Mesenchymal stem cell (in vitro differentiated cells and primary cell): ENCODE measurements around the gene NDE1.
"Not testable (repeated sequence)": the region's sequence is repeated elsewhere in the genome, so short reads cannot be mapped to it uniquely, and the experiment has no call there.

Experiments
- DNase-seq: peaks from one replicate; pipeline ENCODE4 v3.0.0-alpha.2; 2013
- H2AFZ ChIP-seq: one replicate; pipeline ENCODE4 v1.6.1; 2013; ENCODE audit warnings: low read depth, mild to moderate bottlenecking, control low read depth, inconsistent platforms, low read length, moderate library complexity
- H2AK5ac ChIP-seq: 2 replicates; pipeline ENCODE4 v1.6.1; 2013; ENCODE audit warnings: low read length, moderate library complexity, mild to moderate bottlenecking, inconsistent platforms; ENCODE audit not compliant: severe bottlenecking
- H2BK120ac ChIP-seq: one replicate; pipeline ENCODE4 v1.6.1; 2013; ENCODE audit warnings: low read depth, mild to moderate bottlenecking, inconsistent platforms, low read length, moderate library complexity
- H2BK12ac ChIP-seq, 2 experiments: one replicate each; pipeline ENCODE4 v1.6.1; 2013; ENCODE audit warnings: inconsistent platforms in 2 of 2, low read length in 2 of 2, mild to moderate bottlenecking in 2 of 2, moderate library complexity in 2 of 2, control low read depth in 1 of 2
- H2BK15ac ChIP-seq: one replicate; pipeline ENCODE4 v1.6.1; 2013; ENCODE audit warnings: mild to moderate bottlenecking, low read depth, inconsistent platforms; ENCODE audit not compliant: poor library complexity, severe bottlenecking
- H2BK5ac ChIP-seq: 2 replicates; pipeline ENCODE4 v1.6.1; 2013; ENCODE audit warnings: low read depth, mild to moderate bottlenecking, low read length, control low read depth, inconsistent platforms; ENCODE audit not compliant: poor library complexity, severe bottlenecking
- H3K14ac ChIP-seq, 2 experiments: one replicate each; pipeline ENCODE4 v1.6.1; 2013; ENCODE audit warnings: inconsistent platforms in 2 of 2, low read length in 2 of 2, control low read depth in 1 of 2, mild to moderate bottlenecking in 1 of 2, moderate library complexity in 1 of 2
- H3K18ac ChIP-seq, 2 experiments: one replicate each; pipeline ENCODE4 v1.6.1; 2013; ENCODE audit warnings: inconsistent platforms in 2 of 2, low read length in 2 of 2, control low read depth in 1 of 2, low read depth in 1 of 2, mild to moderate bottlenecking in 1 of 2
- H3K23ac ChIP-seq, 2 experiments: one replicate each; pipeline ENCODE4 v1.6.1; 2013; ENCODE audit warnings: inconsistent platforms in 2 of 2, low read length in 2 of 2, mild to moderate bottlenecking in 2 of 2, moderate library complexity in 2 of 2, control low read depth in 1 of 2
- H3K27ac ChIP-seq: 2 replicates; pipeline ENCODE4 v1.5.1; 2013; ENCODE audit warnings: mild to moderate bottlenecking, moderate library complexity, low read length, control low read depth, inconsistent platforms; ENCODE audit not compliant: poor library complexity, severe bottlenecking
- H3K27me3 ChIP-seq, 2 experiments: 2 replicates each; pipeline versions ENCODE4 v1.6.1 to v1.7.0; 2013; ENCODE audit warnings: low read length in 2 of 2, mild to moderate bottlenecking in 2 of 2, moderate library complexity in 2 of 2, control low read depth in 1 of 2, inconsistent platforms in 1 of 2; ENCODE audit not compliant: control insufficient read depth in 1 of 2, insufficient read depth in 1 of 2
- H3K36me3 ChIP-seq, 2 experiments: 2 replicates each; pipeline versions ENCODE4 v1.6.1 to v1.7.0; 2013; ENCODE audit warnings: low read length in 2 of 2, control low read depth in 1 of 2, inconsistent platforms in 1 of 2, low read depth in 1 of 2, mild to moderate bottlenecking in 1 of 2; ENCODE audit not compliant: insufficient read depth in 2 of 2, control insufficient read depth in 1 of 2
- H3K4ac ChIP-seq, 2 experiments: one replicate each; pipeline ENCODE4 v1.6.1; 2013; ENCODE audit warnings: inconsistent platforms in 2 of 2, low read length in 2 of 2, mild to moderate bottlenecking in 2 of 2, moderate library complexity in 2 of 2, control low read depth in 1 of 2, low read depth in 1 of 2
- H3K4me1 ChIP-seq: 2 replicates; pipeline ENCODE4 v1.6.1; 2013; ENCODE audit warnings: low read depth, low read length, control low read depth; ENCODE audit not compliant: control insufficient read depth, insufficient read depth
- H3K4me2 ChIP-seq: 2 replicates; pipeline ENCODE4 v1.6.1; 2013; ENCODE audit warnings: low read length, mild to moderate bottlenecking, inconsistent platforms; ENCODE audit not compliant: poor library complexity, severe bottlenecking
- H3K4me3 ChIP-seq, 2 experiments: 2 replicates each; pipeline versions ENCODE4 v1.5.1 to v1.7.0; 2013; ENCODE audit warnings: low read length in 2 of 2, mild to moderate bottlenecking in 2 of 2, control low read depth in 1 of 2, low read depth in 1 of 2; ENCODE audit not compliant: insufficient read depth in 1 of 2
- H3K79me1 ChIP-seq: replicated peaks from 2 replicates; pipeline ENCODE4 v1.6.1; 2013; ENCODE audit warnings: mild to moderate bottlenecking, control low read depth, low read length, inconsistent platforms; ENCODE audit not compliant: poor library complexity, severe bottlenecking
- H3K9ac ChIP-seq: 2 replicates; pipeline ENCODE4 v1.7.0; 2013; ENCODE audit warnings: mild to moderate bottlenecking, low read length, moderate library complexity
- H3K9me3 ChIP-seq: 2 replicates; pipeline ENCODE4 v1.7.0; 2013; ENCODE audit warnings: mild to moderate bottlenecking, low read length; ENCODE audit not compliant: control insufficient read depth
- H4K8ac ChIP-seq: one replicate; pipeline ENCODE4 v1.6.1; 2013; ENCODE audit warnings: inconsistent platforms, mild to moderate bottlenecking, low read length, moderate library complexity
- H4K91ac ChIP-seq: one replicate; pipeline ENCODE4 v1.6.1; 2013; ENCODE audit warnings: mild to moderate bottlenecking, low read length, inconsistent platforms
- WGBS: methylation state at CpG from one replicate; pipeline ENCODE4 v1.1.7; 2013; ENCODE audit warnings: mixed read lengths; 5-methylcytosine and 5-hydroxymethylcytosine counted together

The NDE1 gene

GRCh38 chr16:15692508-15692907 is 42.5 kb downstream of the NDE1 start:
- not testable (repeated sequence) for H2AK5ac ChIP-seq, H3K27ac ChIP-seq, H3K4ac ChIP-seq, H3K9me3 ChIP-seq, H3K4me1 ChIP-seq, H3K4me3 ChIP-seq, DNase-seq, H4K91ac ChIP-seq, H2AFZ ChIP-seq, H2BK120ac ChIP-seq, H3K23ac ChIP-seq, H2BK5ac ChIP-seq, H3K14ac ChIP-seq, H2BK12ac ChIP-seq, H2BK15ac ChIP-seq, H3K9ac ChIP-seq, H4K8ac ChIP-seq, H3K27me3 ChIP-seq, H3K18ac ChIP-seq, H3K4me2 ChIP-seq
- 100% methylated on average over 1 of the region's 1 CpG for WGBS
- Histone ChIP-seq H3K36me3 (peaks cover 69 to 79% of the 10 kb centered on the region in 2 experiments), H3K79me1 (peaks cover 15% of the 10 kb centered on the region)

GRCh38 chr16:15694499-15694898 is 44.5 kb downstream of the NDE1 start:
- Histone ChIP-seq H2AFZ (no peak overlapping the region), H3K27ac (no peak overlapping the region), H3K79me1 (peaks cover 12% of the 10 kb centered on the region), H3K14ac (no peak overlapping the region), H3K36me3 (peaks cover 73 to 84% of the 10 kb centered on the region in 2 experiments), H2BK15ac (no peak overlapping the region), H3K4ac (no peak overlapping the region), H4K8ac (no peak overlapping the region), H3K4me3 (no peak overlapping the region), H2BK120ac (no peak overlapping the region), H3K27me3 (no peaks in the 10 kb centered on the region), H3K4me1 (no peaks in the 10 kb centered on the region), H3K4me2 (no peak overlapping the region), H2AK5ac (no peak overlapping the region), H3K18ac (no peak overlapping the region), H2BK5ac (no peak overlapping the region), H2BK12ac (no peak overlapping the region), H3K9ac (no peak overlapping the region), H3K9me3 (no peaks in the 10 kb centered on the region), H4K91ac (no peak overlapping the region), H3K23ac (no peak overlapping the region)
- no peak for DNase-seq
- 98% methylated on average over 5 of the region's 5 CpGs for WGBS

GRCh38 chr16:15699819-15700218 is 49.8 kb downstream of the NDE1 start:
- Histone ChIP-seq H3K4me1 (peaks cover 5% of the 10 kb centered on the region), H4K91ac (no peak overlapping the region), H3K9ac (no peak overlapping the region), H3K36me3 (peaks cover 52 to 71% of the 10 kb centered on the region in 2 experiments), H2BK120ac (no peak overlapping the region), H3K18ac (no peak overlapping the region), H3K9me3 (no peaks in the 10 kb centered on the region), H2AK5ac (no peak overlapping the region), H4K8ac (no peak overlapping the region), H2BK15ac (no peak overlapping the region), H3K27ac (no peak overlapping the region), H2BK12ac (no peak overlapping the region), H3K14ac (no peak overlapping the region), H3K4me2 (no peak overlapping the region), H3K27me3 (no peaks in the 10 kb centered on the region), H2AFZ (no peak overlapping the region), H3K4me3 (no peak overlapping the region), H3K23ac (no peak overlapping the region), H3K4ac (no peak overlapping the region), H3K79me1 (peaks cover 13% of the 10 kb centered on the region), H2BK5ac (no peak overlapping the region)
- DNase-seq = no peak
- 97% methylated on average over 12 of the region's 12 CpGs for WGBS

GRCh38 chr16:15701367-15701766 is 51.3 kb downstream of the NDE1 start:
- Histone ChIP-seq H4K8ac (no peak overlapping the region), H4K91ac (no peak overlapping the region), H2BK120ac (no peak overlapping the region), H3K36me3 (peaks cover 51 to 59% of the 10 kb centered on the region in 2 experiments), H3K4me3 (no peak overlapping the region), H3K4me1 (peaks cover 5% of the 10 kb centered on the region), H2BK5ac (no peak overlapping the region), H2BK12ac (no peak overlapping the region), H3K27me3 (no peaks in the 10 kb centered on the region), H3K18ac (no peak overlapping the region), H3K14ac (no peak overlapping the region), H3K27ac (no peak overlapping the region), H3K79me1 (peaks cover 17% of the 10 kb centered on the region), H3K4ac (no peak overlapping the region), H2BK15ac (no peak overlapping the region), H2AK5ac (no peak overlapping the region), H2AFZ (no peak overlapping the region), H3K4me2 (no peak overlapping the region), H3K9me3 (no peaks in the 10 kb centered on the region), H3K23ac (no peak overlapping the region), H3K9ac (no peak overlapping the region)
- no peak for DNase-seq
- WGBS = 95% methylated on average over 6 of the region's 6 CpGs
